ENCODE data around the gene AMTN.

GRCh38 chr4:70504733-70505132 lies 13.6 kb upstream of the AMTN start:
- TF ChIP-seq CTCF (IDR thresholded peaks at IDR 0.05) (no peak), POLR2A (IDR thresholded peaks at IDR 0.05) (no peak), EP300 (IDR thresholded peaks at IDR 0.05) (no peak)

All from tibial nerve (tissue), 4 donors.